A549 (cell line): ENCODE results near the gene LIG3. TPM values are rescaled to one million over a fixed set of nuclear protein-coding genes. Genes with fewer than 3 reads are reported as not detected.

Experiments used
- ATAC-seq, 2 experiments: fragments of 200-7000 bp in 1 of 2; fragments of >200 bp in 1 of 2; cut with Nextera tagmentation in 1 of 2; cut with Tn5 transposase in 1 of 2; 3 replicates each; pipeline versions ENCODE4 v1.8.0 to v1.9.1; 2018 to 2020; ENCODE audit warnings: mild to moderate bottlenecking in 1 of 2, moderate library complexity in 1 of 2
- CTCF ChIA-PET: fragments of 300-600 bp; sonication (Branson Sonifier 250); formaldehyde crosslinking; extraction: SDS; loops from one replicate; lab custom pipeline; 2021; ENCODE audit warnings: antibody characterized with exemption, inconsistent platforms; lab: Yijun Ruan, JAX
- POLR2A ChIA-PET: fragments of 350-600 bp; formaldehyde crosslinking; extraction: SDS; loops from one replicate; lab custom pipeline; 2021; ENCODE audit warnings: antibody characterized with exemption, inconsistent platforms; lab: Yijun Ruan, JAX
- DNase-seq, 2 experiments: peaks; one replicate each; pipeline versions ENCODE4 v3.0.0 to v3.0.0-alpha.2; 2011 to 2016; ENCODE audit warnings: low read depth in 1 of 2, low spot score in 1 of 2
- FAIRE-seq: peaks from 2 replicates; lab custom pipeline; 2011; peaks lifted over from hg19 to GRCh38; lab: Jason Lieb, UNC
- H3K27ac ChIP-seq, 2 experiments: fragments of >200 bp; sonication (Bioruptor Twin); formaldehyde crosslinking; 3 replicates each; pipeline ENCODE4 v1.5.1; 2016 to 2017
- H3K4me1 ChIP-seq: fragments of >200 bp; sonication (Bioruptor Twin); formaldehyde crosslinking; 3 replicates; pipeline ENCODE4 v1.6.1; 2016
- H3K4me2 ChIP-seq: fragments of >200 bp; sonication (Bioruptor Twin); formaldehyde crosslinking; 3 replicates; pipeline ENCODE4 v1.6.1; 2016
- H3K4me3 ChIP-seq: fragments of >200 bp; sonication (Bioruptor Twin); formaldehyde crosslinking; 3 replicates; pipeline ENCODE4 v1.5.1; 2016
- H3K9me3 ChIP-seq: fragments of >200 bp; sonication (Bioruptor Twin); formaldehyde crosslinking; 3 replicates; pipeline ENCODE4 v1.6.1; 2016
- CBX2 ChIP-seq: fragments of 200-600 bp; sonication (generic); IDR thresholded peaks from 2 replicates; pipeline ENCODE4 v1.6.1; 2016; ENCODE audit warnings: low read depth, mild to moderate bottlenecking, borderline replicate concordance
- CEBPB ChIP-seq, 2 experiments: fragments of >200 bp in 1 of 2; sonication (Bioruptor Twin) in 1 of 2; formaldehyde crosslinking in 1 of 2; IDR thresholded peaks; 2 replicates each; pipeline ENCODE4 v1.6.1; 2012 to 2016
- CHD2 ChIP-seq: fragments of 150-350 bp; IDR thresholded peaks from 2 replicates; pipeline ENCODE4 v1.6.1; 2014; ENCODE audit warnings: low read length; ENCODE audit not compliant: partially characterized antibody
- E2F6 ChIP-seq: IDR thresholded peaks from 2 replicates; pipeline ENCODE4 v1.6.1; 2012; ENCODE audit warnings: low read depth, borderline replicate concordance
- EHF ChIP-seq: fragments of 250-450 bp; sonication (Bioruptor Pico); IDR thresholded peaks from 2 replicates; pipeline ENCODE4 v1.5.0; 2020; ENCODE audit warnings: mild to moderate bottlenecking
- ELK1 ChIP-seq: fragments of 150-350 bp; IDR thresholded peaks from 2 replicates; pipeline ENCODE4 v1.6.1; 2014; ENCODE audit warnings: low read depth, mild to moderate bottlenecking, low read length
- ESRRA ChIP-seq: fragments of 150-350 bp; IDR thresholded peaks from 2 replicates; pipeline ENCODE4 v1.6.1; 2014; ENCODE audit warnings: mild to moderate bottlenecking, low read length, borderline replicate concordance
- GATA3 ChIP-seq: IDR thresholded peaks from 2 replicates; pipeline ENCODE4 v1.6.1; 2012; ENCODE audit warnings: borderline replicate concordance
- HOXB13 ChIP-seq: fragments of 250-450 bp; sonication (Bioruptor Pico); IDR thresholded peaks from 2 replicates; pipeline ENCODE4 v1.5.0; 2020; ENCODE audit warnings: low read depth, mild to moderate bottlenecking, moderate library complexity
- HOXB5 ChIP-seq: fragments of 250-450 bp; sonication (Bioruptor Pico); IDR thresholded peaks from 2 replicates; pipeline ENCODE4 v1.5.0; 2020; ENCODE audit warnings: mild to moderate bottlenecking, moderate library complexity
- JUN ChIP-seq, 2 experiments: fragments of >200 bp; sonication (Bioruptor Twin); formaldehyde crosslinking; IDR thresholded peaks; 2 replicates in 1 of 2; 3 replicates in 1 of 2; pipeline ENCODE4 v1.6.1; 2016 to 2017
- KDM1A ChIP-seq: fragments of 200-600 bp; sonication (generic); IDR thresholded peaks from 2 replicates; pipeline ENCODE4 v1.6.1; 2016; ENCODE audit warnings: low read depth, mild to moderate bottlenecking
- MAFK ChIP-seq: fragments of 450-650 bp; IDR thresholded peaks from 2 replicates; pipeline ENCODE4 v1.6.1; 2014; ENCODE audit not compliant: partially characterized antibody
- NR3C1 ChIP-seq: fragments of >200 bp; sonication (Bioruptor Twin); formaldehyde crosslinking; IDR thresholded peaks from 3 replicates; pipeline ENCODE4 v1.6.1; 2017
- RAD21 ChIP-seq, 2 experiments: fragments of >200 bp in 1 of 2; sonication (Bioruptor Twin) in 1 of 2; formaldehyde crosslinking in 1 of 2; IDR thresholded peaks in 1 of 2; conservative IDR thresholded peaks in 1 of 2; 2 replicates in 1 of 2; 3 replicates in 1 of 2; pipeline ENCODE4 v1.6.1; 2012 to 2018; ENCODE audit warnings: inconsistent platforms in 1 of 2
- REST ChIP-seq: fragments of 200-600 bp; sonication (generic); IDR thresholded peaks from 2 replicates; pipeline ENCODE4 v1.6.1; 2016; ENCODE audit warnings: antibody characterized with exemption, mild to moderate bottlenecking, moderate library complexity
- SREBF2 ChIP-seq: fragments of 450-650 bp; IDR thresholded peaks from 2 replicates; pipeline ENCODE4 v1.6.1; 2014; ENCODE audit warnings: mild to moderate bottlenecking, moderate library complexity
- TFCP2L1 ChIP-seq: fragments of 250-450 bp; sonication (Bioruptor Pico); IDR thresholded peaks from 2 replicates; pipeline ENCODE4 v1.5.0; 2021; ENCODE audit warnings: mild to moderate bottlenecking
- TP53 ChIP-seq: fragments of 250-450 bp; sonication (Bioruptor Pico); IDR thresholded peaks from 2 replicates; pipeline ENCODE4 v1.5.0; 2021; ENCODE audit warnings: mild to moderate bottlenecking, moderate library complexity
- ZFP36 ChIP-seq: fragments of 450-650 bp; IDR thresholded peaks from 2 replicates; pipeline ENCODE4 v1.6.1; 2014; ENCODE audit warnings: borderline replicate concordance; ENCODE audit not compliant: partially characterized antibody
- ZNF302 ChIP-seq: fragments of 250-450 bp; sonication (Bioruptor Pico); IDR thresholded peaks from 2 replicates; pipeline ENCODE4 v1.9.0; 2021; ENCODE audit warnings: inconsistent platforms, mild to moderate bottlenecking, moderate library complexity
- ZSCAN20 ChIP-seq: fragments of 250-450 bp; sonication (Bioruptor Pico); IDR thresholded peaks from 2 replicates; pipeline ENCODE4 v1.8.0; 2022; ENCODE audit warnings: mild to moderate bottlenecking, moderate library complexity
- WGBS: methylation state at CpG from one replicate; pipeline ENCODE4 v1.1.6; 2017; ENCODE audit errors: missing lambda C conversion rate; 5-methylcytosine and 5-hydroxymethylcytosine counted together
- polyA plus RNA-seq, 4 experiments: library from polyadenylated mRNA; depleted of rRNA in 3 of 4; stranded (reverse); fragments of >200 nt; fragmentation: RNase III in 1 of 4; extraction: RNeasy Plus Mini Kit Qiagen cat#74134 plus additional on column Dnase treatment in 1 of 4; gene quantifications; 2 replicates in 3 of 4; 3 replicates in 1 of 4; pipeline ENCODE4 v1.2.3, GENCODE V29; 2011 to 2017
- TF ChIP-seq, protein P1 (sequence below): IDR thresholded peaks from 2 replicates; pipeline ENCODE4 v1.6.1; 2012
- TF ChIP-seq, protein P2 (sequence below): fragments of 250-450 bp; sonication (Bioruptor Pico); IDR thresholded peaks from 2 replicates; pipeline ENCODE4 v1.5.0; 2020; ENCODE audit warnings: low read depth, mild to moderate bottlenecking, moderate library complexity

The LIG3 gene
- polyA plus RNA-seq, 2 of the 4 experiments (the other 2 are of a cell fraction), result 36.3 to 56.8 TPM

DNA sequence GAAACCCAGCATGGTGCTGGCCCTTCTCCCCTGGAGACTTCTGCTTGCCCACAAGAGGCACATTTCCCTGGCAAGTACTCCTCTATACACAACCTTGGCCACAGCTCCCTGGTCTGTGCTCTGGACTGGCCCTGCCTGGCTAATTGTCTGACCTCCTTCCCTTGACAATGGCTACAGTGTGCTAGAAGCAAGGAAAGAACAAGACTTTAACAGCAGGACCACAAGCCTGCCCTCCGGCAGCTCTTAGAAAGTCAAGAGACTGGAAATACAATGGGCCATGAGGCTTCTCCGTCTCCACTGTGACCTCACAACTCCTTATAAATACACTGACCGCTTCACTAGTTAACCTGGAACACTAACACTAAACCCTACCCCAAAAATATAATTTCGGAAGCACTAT lies 36.7 kb downstream of the LIG3 start:
- FAIRE-seq, result no peak
- Histone ChIP-seq H3K4me1 (peaks cover 5% of the 10 kb centered on the region), H3K4me2 (no peak overlapping the region), H3K9me3 (no peaks in the 10 kb centered on the region), H3K27ac (no peak overlapping the region), H3K4me3 (no peak overlapping the region)
- CTCF ChIA-PET, result interaction anchor here (1.2 to 5.9 kb wide), 2 partner anchors 72 to 102 kb away, joined by 3 to 28 read pairs; partner anchors contain the start of gene RAD51D
- no peak for DNase-seq
- no peak for TF ChIP-seq ESRRA
- TF ChIP-seq, protein P1, sequence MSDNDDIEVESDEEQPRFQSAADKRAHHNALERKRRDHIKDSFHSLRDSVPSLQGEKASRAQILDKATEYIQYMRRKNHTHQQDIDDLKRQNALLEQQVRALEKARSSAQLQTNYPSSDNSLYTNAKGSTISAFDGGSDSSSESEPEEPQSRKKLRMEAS, result no peak
- no peak for TF ChIP-seq TFCP2L1 (CRISPR knock-in tag)
- no peak for TF ChIP-seq REST
- TF ChIP-seq HOXB5 (CRISPR knock-in tag), result no peak
- no peak for TF ChIP-seq HOXB13
- no peak for TF ChIP-seq GATA3
- no peak for TF ChIP-seq CEBPB (IDR thresholded peaks at IDR 0.05)
- TF ChIP-seq E2F6, result no peak
- TF ChIP-seq EHF, result no peak
- no peak for TF ChIP-seq TP53 (CRISPR knock-in tag)
- no peak for TF ChIP-seq MAFK
- TF ChIP-seq ZFP36, result no peak
- no peak for TF ChIP-seq NR3C1
- 95% methylated on average over 4 of the region's 4 CpGs for WGBS
- POLR2A ChIA-PET, result no interaction called here
- no peak; a peak in 1 of 6 replicates for ATAC-seq

DNA sequence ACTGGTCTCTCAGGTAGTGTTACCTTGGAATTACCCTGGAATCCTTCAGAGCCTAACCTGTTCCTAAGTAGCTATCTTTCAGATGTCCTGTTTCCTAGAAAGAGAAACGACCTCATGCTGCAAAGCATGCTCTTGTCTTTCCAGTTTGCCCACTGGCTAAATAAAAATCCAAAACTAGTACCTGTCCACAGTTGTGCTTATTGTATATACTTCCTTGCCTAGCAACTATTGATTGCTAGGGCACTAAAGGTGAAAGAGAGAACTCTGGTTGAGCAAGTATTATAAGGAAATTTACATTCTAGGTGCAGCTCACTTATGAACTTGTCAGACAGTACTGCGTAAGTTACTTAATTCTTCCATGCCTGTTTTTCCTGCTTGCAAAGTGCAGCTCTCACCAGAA lies 38.5 kb downstream of the LIG3 start:
- DNase-seq, result no peak
- POLR2A ChIA-PET, result no interaction called here
- H3K27ac ChIP-seq, result no peak overlapping the region; a peak in 1 of 6 replicates

More for the DNA sequence above, 38.5 kb downstream of the LIG3 start:
- TF ChIP-seq HOXB13, result no peak
- TF ChIP-seq, protein P2, sequence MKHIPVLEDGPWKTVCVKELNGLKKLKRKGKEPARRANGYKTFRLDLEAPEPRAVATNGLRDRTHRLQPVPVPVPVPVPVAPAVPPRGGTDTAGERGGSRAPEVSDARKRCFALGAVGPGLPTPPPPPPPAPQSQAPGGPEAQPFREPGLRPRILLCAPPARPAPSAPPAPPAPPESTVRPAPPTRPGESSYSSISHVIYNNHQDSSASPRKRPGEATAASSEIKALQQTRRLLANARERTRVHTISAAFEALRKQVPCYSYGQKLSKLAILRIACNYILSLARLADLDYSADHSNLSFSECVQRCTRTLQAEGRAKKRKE (CRISPR knock-in tag), result no peak
- no peak for TF ChIP-seq JUN (IDR thresholded peaks at IDR 0.05)
- TF ChIP-seq E2F6, result no peak
- no peak for TF ChIP-seq KDM1A
- no peak for TF ChIP-seq ELK1
- TF ChIP-seq CHD2, result no peak
- no peak for TF ChIP-seq ZSCAN20
- TF ChIP-seq SREBF2, result no peak
- TF ChIP-seq CBX2, result no peak
- no peak for TF ChIP-seq RAD21 (conservative IDR thresholded peaks at IDR 0.05 in 1 of 2, IDR thresholded peaks at IDR 0.05 in 1 of 2)
- TF ChIP-seq ZNF302 (CRISPR knock-in tag), result no peak
- TF ChIP-seq, all 56 proteins: peak for 0
- Histone ChIP-seq H3K4me1 (peaks cover 23% of the 10 kb centered on the region), H3K9me3 (no peaks in the 10 kb centered on the region), H3K4me3 (no peak overlapping the region), H3K4me2 (no peak overlapping the region)
- FAIRE-seq, result no peak
- no peak for ATAC-seq
- CTCF ChIA-PET, result interaction anchor here (0.9 to 5.8 kb wide), 7 partner anchors 8 to 101 kb away, joined by 3 to 53 read pairs (median 6); partner anchors contain the start of gene RFFL
- 92% methylated on average over 2 of the region's 2 CpGs for WGBS
